NOMO-1 treated with DMSO at 0.1 percent for 48 hours (cell line): ENCODE results near the gene MYO10.
"Not testable (repeated sequence)": the region's sequence is repeated elsewhere in the genome, so short reads cannot be mapped to it uniquely, and the experiment has no call there.

Experiments
- DNase-seq: peaks from one replicate; lab custom pipeline; 2025; ENCODE audit not compliant: unreplicated experiment; lab: John Stamatoyannopoulos, UW

Gene MYO10

DNA sequence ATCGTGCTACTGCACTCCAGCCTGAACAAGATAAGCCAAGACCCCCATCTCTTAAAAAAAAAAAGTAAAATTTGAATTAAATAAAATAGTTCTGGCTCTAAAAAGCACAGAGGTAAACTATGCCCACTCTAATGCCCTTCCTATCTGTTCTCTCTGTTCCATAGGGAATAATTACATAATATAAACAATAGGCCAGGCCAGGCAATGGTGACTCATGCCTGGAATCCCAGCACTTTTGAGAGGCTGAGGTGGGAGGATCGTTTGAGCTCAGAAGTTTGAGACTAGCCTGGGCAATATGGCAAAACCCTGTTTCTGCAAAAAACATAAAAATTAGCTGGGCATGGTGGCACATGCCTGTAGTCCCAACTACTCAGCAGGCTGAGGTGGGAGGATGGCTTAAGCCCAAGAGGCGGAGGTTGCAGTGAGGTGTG lies 47.4 kb downstream of the MYO10 start:
- DNase-seq, result no peak

DNA sequence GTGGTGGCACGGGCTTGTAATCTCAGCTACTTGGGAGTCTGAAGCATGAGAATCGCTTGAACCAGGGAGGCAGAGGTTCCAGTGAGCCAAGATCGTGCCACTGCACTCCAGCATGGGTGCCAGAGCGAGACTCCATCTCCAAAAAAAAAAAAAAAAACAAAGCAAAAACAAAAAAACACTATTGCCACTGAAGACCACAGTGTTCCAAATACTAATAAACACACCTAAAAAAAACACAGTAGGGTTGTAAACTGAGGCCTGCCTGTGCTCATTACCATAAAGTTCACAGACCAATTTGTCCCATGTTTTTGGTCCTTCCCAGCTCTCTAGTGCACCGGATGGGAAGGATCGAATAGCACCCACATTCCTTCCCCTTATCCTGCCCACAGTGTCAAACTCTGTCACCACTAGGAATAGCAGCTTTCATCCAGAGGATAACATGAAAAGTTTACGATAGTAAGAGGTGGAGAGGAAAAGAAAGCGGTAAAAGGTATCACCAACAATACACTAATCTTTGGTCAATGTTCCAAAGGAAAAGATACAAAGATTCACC lies 49.2 kb downstream of the MYO10 start:
- no peak for DNase-seq

DNA sequence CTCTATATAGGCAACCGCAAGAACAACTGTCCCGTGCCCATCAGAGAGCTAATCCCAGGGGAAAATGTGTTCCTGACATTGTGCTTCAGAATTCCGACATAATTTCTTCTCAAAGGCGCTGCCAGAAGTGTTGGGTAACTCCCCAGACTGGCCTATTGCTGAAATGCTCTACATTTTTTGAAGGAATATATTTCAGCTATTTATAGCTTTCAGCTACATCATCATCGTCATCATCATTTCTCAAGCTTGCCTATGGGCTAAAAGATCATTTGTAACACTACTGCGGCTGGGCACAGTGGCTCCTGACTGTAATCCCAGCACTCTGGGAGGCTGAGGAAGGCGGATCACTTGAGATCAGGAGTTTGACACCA lies 49.7 kb downstream of the MYO10 start:
- no peak for DNase-seq

DNA sequence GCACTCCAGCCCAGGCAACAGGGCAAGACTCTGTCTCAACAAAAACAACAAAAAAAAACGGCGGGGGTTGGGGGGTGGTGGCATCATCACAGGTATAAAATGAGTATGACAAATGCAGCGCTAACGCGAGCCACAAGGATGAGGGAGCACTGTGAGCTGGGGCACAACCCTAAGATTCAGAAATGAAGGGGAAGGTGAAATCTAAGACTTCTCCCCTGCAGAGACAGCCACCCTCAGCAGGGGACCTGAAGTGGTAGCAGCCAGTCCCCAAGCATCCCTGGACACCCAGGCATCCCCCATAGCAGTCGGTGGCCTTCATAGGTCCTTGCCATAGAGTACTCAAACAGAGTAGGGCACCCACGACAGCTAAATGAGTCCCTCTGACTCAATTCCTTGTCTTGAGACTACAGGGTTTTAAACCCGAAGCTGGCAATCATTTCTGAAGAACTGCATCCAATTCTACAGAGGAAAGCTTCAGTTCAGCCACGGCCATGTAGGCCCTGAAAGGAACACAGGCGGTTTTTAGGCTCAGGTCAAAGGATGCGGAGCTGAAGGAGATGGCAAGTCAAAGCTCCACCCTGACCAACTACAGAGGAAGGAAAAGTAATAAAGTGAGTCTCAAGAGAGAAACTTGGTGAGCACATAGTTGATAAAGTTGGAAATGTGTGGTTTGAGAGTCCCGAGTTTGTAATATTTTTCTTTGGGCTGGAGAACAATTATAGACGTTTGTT lies 50.3 kb downstream of the MYO10 start:
- DNase-seq, result no peak

DNA sequence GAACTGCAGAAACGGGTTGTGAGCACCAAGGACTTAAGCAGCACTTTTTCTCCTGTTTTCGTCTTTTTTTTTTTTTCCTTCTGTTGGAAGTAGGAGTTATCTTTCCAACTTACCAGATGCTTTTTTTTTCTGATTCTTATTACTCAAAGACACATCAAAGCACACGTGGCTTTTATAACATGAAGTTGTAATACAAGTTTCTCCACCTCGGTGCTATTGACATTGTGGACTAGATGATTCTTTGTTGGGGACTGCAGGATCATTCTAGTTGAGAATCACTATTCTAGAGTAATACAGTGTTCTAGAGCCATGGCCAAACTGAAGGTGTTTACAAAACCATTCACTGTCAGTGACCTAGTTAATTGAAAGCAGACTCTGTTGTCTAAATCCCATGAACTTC lies 51.5 kb downstream of the MYO10 start:
- no peak for DNase-seq

DNA sequence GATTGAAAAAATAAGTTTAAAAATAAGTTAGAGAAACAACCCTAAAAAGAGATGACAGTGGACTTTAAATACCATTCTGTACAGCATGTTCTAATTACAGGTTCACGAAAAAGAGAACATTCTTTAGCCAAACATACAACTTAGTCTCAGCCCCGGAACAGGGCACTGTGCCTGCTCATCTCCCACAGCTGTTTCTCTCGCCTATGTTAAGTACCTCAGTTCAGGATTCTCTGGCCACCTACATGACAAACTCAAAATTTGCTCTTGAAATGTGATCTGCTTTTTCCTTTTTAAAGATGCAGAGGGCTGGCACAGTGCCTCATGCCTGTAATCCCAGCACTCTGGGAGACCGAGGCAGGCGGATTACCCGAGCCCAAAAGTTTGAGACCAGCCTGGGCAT lies 52.3 kb downstream of the MYO10 start:
- no peak for DNase-seq

DNA sequence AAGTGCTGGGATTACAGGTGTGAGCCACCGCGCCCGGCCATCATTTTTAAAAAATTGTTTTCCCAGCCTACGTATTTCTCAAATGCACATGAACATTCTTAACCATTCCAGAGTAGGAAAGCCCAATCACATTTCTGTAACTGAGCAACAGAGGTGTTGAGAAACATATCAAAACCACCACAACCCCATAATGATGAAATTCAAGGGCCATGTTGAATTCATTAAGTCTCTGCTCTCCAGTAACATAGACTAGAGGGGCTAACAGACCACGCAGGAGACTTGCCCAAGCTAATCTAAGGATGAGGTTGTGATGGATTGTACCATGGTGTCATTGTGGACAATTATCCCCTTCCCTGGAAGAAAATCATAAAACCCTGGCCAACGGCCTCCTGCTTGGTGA lies 52.9 kb downstream of the MYO10 start:
- no peak for DNase-seq

DNA sequence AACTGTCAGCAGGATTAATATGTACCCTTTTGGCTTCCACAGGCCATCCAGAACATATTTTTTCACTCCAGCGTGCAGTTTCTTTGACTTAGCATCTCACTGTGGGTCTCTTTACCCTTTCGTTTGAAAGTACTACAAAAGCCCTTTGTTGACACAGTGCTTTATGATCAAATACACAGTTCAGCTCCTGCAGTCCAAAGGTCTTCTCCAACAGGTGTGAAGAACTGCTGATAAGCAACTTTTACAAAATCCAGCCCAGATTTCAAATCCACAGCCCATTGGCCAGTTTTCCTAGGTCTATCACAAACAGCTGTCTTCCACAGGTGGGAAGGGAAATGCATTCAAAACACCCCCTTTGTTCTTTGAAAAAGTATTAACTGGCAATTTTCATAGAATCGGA lies 54.8 kb downstream of the MYO10 start:
- no peak for DNase-seq

DNA sequence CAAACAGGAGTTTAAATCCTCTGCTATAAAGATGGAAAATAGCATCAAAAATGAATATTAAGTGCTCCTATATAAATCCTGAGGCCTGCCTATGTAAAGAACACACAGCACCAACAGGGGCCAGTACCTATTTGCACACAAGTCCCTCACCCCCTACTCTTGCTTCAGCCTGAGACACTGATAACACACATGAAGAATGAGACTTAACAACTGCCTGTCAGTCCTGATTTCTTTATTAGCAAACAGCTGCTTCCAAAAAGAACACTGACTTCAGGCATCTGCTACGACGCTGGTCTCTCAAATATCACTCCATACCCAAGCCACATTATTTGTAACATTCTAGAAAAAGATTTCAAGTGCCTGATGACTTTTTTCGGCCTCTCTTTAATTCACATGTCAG lies 55.5 kb downstream of the MYO10 start:
- DNase-seq, result no peak

DNA sequence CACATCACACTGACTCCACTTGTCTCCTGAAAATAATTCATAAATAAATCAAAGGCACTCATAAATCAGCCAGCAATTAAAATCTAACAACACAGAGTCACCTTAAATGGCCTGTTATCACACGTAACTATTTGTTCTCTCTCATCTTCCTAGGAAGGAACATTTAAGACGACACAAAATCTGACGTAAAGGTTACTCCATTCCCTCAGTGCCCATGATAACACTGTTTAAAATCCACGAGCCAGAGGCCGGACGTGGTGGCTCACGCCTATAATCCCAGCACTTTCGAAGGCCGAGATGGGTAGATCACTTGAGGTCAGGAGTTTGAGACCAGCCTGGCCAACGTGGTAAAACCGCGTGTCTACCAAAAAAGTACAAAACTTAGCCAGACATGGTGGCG lies 56.4 kb downstream of the MYO10 start:
- no peak for DNase-seq

DNA sequence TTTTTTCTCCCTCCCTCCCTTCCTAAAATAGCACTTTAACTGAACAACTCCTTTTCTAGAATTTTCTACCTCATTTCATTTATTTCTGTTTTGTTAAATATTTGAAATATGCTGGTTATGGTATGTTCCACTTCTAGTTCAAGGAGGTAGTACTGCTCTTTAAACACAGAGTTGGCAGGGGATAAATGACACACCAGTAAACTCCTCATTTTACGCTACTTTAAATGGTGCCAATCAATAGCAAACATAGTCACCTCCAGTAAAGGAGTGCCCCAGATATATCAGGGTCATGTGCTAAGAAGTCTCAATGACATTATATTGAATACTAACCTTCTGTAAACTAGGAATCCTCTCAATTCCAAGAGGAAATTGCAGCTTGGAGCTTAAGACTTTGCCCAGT lies 56.9 kb downstream of the MYO10 start:
- no peak for DNase-seq

DNA sequence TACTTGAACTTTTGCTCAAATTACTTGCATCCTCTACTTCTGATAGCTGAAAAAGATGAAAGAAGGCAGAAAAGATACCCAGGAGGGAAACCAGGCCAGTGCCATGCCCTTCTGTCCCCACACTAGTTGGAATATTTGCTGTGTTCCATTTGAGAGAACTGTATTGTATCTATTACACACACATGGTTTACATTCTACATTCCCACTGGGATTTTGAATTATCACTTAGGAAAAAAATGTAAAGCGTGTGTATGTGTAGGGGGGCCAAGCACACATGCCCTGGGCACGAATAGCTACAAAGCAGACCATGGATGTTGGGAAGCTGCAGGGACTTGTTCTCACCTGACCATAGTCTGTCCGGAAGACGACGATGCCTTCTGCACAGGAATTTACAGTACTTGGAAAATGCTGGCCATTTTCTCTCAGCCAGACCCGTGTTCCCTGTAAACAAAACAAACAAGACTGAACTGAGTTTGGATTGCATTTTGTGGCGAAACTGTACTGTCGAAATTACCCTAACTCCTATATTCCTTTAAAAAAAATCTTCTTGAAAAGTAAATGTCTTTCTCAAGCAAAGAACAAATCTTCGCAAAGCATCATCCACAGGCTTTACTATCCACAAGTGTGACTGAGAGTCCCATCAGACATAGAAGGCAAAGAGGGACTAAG lies 58.7 kb downstream of the MYO10 start:
- DNase-seq, result no peak

DNA sequence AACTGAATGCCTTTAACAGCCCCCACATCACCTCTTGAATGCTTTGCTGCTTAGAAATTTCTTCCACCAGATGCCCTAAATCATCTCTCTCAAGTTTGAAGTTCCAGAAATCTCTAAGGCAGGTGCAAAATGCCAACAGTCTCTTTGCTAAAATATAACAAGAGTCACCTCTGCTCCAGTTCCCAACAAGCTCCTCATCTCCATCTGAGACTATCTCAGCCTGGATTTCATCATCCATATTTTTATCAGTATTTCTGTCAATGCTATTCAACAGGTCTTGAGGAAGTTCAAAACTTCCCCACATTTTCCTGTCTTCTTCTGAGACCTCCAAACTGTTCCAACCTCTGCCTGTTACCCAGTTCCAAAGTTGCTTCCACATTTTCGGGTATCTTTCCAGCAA lies 61.7 kb downstream of the MYO10 start:
- DNase-seq, result not testable (repeated sequence)

DNA sequence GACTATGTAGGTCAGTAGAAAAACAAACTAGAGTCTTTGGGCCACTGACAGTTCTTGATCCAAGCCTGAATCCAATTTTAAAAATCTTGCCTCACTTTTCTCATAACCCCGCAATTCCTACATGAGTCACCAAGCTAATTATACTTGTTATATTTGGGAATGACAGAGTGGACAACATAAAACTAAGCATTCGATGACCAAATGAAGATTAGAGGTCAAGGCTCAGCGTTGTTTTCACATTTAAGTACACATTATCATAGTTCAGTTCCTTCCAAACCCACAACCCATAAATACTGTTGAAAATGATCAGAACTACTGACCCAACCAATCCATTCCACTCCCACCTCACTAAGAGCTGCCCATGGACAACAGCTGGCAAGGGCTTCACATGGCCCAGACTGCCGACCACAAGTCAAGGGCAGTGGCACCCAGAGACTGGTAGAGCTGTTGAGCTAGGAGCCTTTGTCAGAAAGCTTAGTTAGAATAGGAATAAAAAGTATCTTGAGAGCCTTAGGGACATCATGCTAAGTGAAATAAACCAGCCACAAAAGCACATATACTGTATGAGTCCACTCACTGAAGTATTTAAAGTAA lies 64.2 kb downstream of the MYO10 start:
- no peak for DNase-seq

DNA sequence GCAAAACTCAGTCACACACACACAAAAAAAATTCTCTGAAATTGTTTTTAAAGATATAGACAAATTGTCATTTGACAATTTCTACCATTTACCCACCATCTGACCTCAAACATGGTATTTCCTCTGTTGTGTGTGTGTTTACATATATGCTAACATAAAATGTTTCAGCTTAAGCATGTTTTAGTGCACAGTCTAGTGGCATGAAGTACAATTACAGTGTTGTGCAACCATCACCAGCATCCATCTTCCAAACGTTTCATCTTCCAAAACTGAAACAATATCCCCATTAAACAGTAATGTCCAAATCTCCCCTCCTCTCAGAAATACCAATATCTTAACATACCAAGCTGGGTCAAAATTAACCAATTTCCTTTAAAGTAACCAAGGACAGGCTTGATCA lies 65.2 kb downstream of the MYO10 start:
- no peak for DNase-seq

DNA sequence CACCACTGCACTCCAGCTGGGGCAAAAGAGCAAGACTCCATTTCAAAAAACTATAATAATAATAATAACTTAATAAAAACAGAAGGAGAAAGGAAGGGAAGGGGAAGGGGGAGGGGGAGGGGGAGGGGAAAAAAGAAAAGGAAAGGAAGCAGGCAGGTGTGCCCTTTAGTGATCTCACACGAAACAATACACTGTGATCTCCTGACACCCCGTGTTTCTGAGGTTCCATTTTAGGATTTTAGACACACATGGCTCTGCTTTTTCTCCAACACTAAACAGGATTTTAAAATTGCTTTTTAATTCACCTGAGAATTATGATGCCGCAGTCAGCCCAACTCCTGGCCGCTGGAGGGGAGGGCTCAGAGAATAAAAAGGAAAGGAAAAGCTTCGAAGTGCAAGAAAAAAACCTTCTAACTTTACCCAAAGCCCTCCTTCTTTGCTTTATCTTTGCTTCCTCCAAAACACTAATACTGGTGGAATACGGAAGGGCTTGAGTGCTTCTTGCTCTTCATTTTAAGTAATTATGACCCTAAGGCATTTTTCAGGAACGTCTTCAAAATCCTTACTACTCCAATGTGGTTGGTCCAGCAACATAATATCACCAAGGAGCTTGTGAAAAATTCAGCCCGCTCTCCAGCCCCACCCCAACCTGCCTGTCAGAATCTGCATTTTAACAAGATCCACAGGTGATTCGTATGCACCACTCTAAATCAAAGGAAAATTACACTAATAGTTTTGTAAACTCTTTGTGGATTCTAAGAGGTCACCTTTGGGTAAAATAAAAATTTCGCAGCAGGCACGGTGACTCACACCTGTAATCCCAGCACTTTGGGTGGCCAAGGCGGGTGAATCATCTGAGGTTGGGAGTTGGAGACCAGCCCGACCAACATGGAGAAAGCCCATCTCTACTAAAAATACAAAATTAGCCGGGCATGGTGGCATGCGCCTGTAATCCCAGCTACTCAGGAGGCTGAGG lies 66.0 kb downstream of the MYO10 start:
- no peak for DNase-seq

DNA sequence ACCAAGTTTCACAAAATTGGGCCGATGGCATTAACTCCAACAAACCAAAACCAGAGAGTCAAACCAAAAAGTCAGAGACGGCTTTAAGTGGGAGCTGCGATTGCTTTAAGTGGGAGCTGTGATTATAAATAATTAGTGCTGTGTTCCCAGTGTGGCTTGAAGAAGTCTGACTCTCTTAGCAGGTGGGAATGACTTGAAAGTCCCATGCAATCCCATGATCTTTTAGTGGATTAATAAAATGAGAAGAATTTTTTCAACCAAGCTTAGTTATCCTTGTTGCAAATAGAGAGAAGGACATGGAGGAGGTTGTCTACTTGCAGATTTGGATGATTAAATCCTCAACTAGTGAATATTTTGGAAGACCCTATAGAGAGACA lies 68.5 kb downstream of the MYO10 start:
- no peak for DNase-seq

DNA sequence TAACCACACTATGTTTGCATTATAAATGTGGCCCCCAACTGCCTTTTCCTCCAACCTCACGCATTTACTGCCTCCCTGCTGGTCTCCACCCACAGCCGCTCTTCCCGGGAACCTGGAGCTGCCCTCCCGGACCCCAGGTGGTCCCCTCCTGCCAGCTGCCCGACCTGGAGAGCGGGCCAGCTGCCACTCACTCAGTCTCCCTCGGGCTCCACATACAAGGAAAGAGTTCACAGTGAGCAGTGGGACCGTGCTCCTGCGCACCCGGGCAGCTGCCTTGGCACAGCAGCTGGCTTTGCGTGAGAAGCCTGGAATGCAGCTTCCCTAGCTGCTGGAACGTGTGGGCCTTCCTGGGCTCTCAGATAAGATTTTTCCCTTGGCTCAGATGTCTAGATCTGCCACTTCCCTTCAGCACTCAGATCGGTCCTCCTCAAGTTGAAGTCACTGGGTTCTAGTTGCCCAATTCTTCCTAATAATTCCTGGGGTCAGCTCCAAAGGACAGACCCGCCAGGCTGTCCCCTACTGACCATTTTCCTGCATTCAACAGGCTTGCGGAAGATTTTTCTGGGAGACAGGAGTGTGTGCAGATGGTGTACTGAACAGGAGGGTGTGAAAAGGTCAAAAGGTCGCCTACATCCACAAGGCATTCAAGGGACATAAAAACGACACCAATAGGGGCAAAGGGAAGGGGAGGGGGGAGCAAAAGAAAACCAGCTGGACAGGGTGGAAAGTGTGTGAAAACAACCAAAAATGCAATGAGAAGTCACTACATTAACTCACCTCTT lies 69.1 kb downstream of the MYO10 start:
- DNase-seq, result no peak

DNA sequence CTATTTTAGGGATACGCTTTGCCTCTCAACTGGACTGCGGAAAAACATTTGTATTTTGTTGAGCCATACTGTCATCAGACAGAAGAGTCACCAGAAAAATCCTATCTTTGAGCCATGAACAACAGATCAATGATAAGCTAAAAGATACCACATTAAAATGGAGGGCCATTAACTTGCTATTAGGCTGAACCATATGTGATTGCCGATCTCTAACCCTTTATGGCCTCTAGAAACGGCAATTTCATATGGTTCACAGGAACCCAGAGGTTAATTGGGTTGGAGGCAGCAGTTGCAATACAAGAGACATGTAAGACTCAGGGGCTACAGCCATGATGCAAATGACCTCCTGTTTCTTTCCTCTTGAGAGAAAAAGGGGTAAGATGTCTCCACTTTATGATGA lies 69.8 kb downstream of the MYO10 start:
- DNase-seq, result no peak

DNA sequence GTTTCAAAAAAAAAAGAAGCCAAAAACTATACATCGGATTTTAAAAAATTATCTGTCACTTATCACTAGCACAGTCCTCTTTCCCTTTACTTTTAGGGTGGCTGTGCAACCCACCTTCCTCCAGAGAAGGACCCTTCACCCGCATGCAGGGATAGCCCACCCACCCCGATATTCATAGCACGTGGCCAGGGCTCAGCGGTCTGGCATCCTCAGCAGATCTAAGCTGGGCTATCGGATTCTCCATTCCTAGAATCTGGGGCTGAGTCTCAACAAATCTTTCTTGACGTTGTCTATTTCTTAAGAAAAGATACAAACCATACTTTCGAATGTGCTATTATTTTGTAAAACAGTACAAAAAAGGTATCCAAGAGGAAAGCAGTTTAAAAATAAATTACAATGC lies 70.9 kb downstream of the MYO10 start:
- DNase-seq, result no peak
